GM23338 (cell line): ENCODE results near the gene KDM6A.

Experiments used
- CREB1 ChIP-seq: fragments of 250-450 bp; sonication (Bioruptor Pico); IDR thresholded peaks from 2 replicates; pipeline ENCODE4 v1.5.0; 2020; ENCODE audit warnings: low read depth, mild to moderate bottlenecking, moderate library complexity
- CTCF ChIP-seq, 2 experiments: fragments of 200-600 bp in 1 of 2; sonication (generic) in 1 of 2; conservative IDR thresholded peaks; 2 replicates each; pipeline versions ENCODE4 v1.5.1 to v1.6.1; 2016 to 2017; ENCODE audit warnings: antibody characterized with exemption in 2 of 2, low read depth in 2 of 2, mild to moderate bottlenecking in 2 of 2, moderate library complexity in 1 of 2
- EZH2 ChIP-seq: fragments of 200-600 bp; sonication (generic); IDR thresholded peaks from one replicate; pipeline ENCODE4 v1.8.0; 2017; ENCODE audit warnings: antibody characterized with exemption, mild to moderate bottlenecking, low read depth; ENCODE audit not compliant: unreplicated experiment
- EZH2phosphoT487 ChIP-seq: fragments of 200-600 bp; sonication (generic); IDR thresholded peaks from one replicate; pipeline ENCODE4 v1.8.1; 2018; ENCODE audit warnings: antibody characterized with exemption; ENCODE audit not compliant: unreplicated experiment
- NANOG ChIP-seq: IDR thresholded peaks from 2 replicates; pipeline ENCODE4 v1.6.1; 2016; ENCODE audit warnings: antibody characterized with exemption, borderline replicate concordance
- POLR2AphosphoS5 ChIP-seq: IDR thresholded peaks from 2 replicates; pipeline ENCODE4 v1.6.1; 2016; ENCODE audit warnings: antibody characterized with exemption, low read depth
- REST ChIP-seq: IDR thresholded peaks from one replicate; pipeline ENCODE4 v1.6.1; 2018; ENCODE audit warnings: antibody characterized with exemption; ENCODE audit not compliant: unreplicated experiment
- STAT1 ChIP-seq: IDR thresholded peaks from one replicate; pipeline ENCODE4 v1.6.1; 2016; ENCODE audit warnings: antibody characterized with exemption; ENCODE audit not compliant: unreplicated experiment
- ZNF114 ChIP-seq: fragments of 250-450 bp; sonication (Bioruptor Pico); IDR thresholded peaks from 2 replicates; pipeline ENCODE4 v1.5.0; 2020; ENCODE audit warnings: mild to moderate bottlenecking, moderate library complexity
- ZNF331 ChIP-seq: fragments of 250-450 bp; sonication (Bioruptor Pico); IDR thresholded peaks from 2 replicates; pipeline ENCODE4 v1.5.0; 2020; ENCODE audit warnings: low read depth, mild to moderate bottlenecking, moderate library complexity
- ZNF462 ChIP-seq: fragments of 250-450 bp; sonication (Bioruptor Pico); IDR thresholded peaks from 2 replicates; pipeline ENCODE4 v1.5.0; 2020; ENCODE audit warnings: mild to moderate bottlenecking, moderate library complexity
- TF ChIP-seq, protein P1 (sequence below): IDR thresholded peaks from 2 replicates; pipeline ENCODE4 v1.6.1; 2016; ENCODE audit warnings: antibody characterized with exemption

DNA sequence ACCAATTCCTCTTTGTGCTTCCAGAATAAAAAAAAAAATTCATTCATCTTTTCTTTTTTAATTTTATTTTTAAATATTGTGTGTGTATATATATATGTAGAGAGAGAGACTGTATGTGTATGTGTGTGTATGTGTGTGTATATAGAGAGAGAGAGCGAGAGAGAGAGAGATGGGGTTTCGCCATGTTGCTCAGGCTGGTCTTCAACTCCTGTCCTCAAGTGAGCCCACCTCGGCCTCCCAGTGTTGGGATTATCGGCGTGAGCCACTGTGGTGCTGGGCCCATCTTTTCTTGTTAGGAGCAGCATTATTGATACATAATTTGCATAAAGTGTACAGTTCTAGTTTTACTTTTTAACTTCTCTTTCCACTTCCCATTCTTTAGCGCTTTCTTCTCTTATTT is 33.6 kb downstream of the KDM6A start:
- TF ChIP-seq STAT1 (no peak), CTCF (conservative IDR thresholded peaks at IDR 0.05; ENCODE audit: low read depth in 2 of 2) (no peak), REST (no peak), EZH2phosphoT487 (no peak), CREB1 (CRISPR knock-in tag) (no peak), POLR2AphosphoS5 (no peak), NANOG (no peak), EZH2 (no peak), ZNF462 (CRISPR knock-in tag) (no peak), ZNF114 (CRISPR knock-in tag) (no peak), ZNF331 (no peak)
- TF ChIP-seq, protein P1, sequence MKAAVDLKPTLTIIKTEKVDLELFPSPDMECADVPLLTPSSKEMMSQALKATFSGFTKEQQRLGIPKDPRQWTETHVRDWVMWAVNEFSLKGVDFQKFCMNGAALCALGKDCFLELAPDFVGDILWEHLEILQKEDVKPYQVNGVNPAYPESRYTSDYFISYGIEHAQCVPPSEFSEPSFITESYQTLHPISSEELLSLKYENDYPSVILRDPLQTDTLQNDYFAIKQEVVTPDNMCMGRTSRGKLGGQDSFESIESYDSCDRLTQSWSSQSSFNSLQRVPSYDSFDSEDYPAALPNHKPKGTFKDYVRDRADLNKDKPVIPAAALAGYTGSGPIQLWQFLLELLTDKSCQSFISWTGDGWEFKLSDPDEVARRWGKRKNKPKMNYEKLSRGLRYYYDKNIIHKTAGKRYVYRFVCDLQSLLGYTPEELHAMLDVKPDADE, result no peak
